Fibroblast of lung (primary cell): ENCODE results near the gene HEG1.

Experiments used
- CTCF ChIP-seq, 2 donors: IDR thresholded peaks in 1 of 2; conservative IDR thresholded peaks in 1 of 2; 1 replicate in 1 of 2; 2 replicates in 1 of 2; pipeline ENCODE4 v1.5.1; 2011 to 2012; ENCODE audit warnings: low read length in 2 of 2, control low read depth in 1 of 2, inconsistent platforms in 1 of 2, low read depth in 1 of 2, mild to moderate bottlenecking in 1 of 2
- EZH2 ChIP-seq: IDR thresholded peaks from 2 replicates; pipeline ENCODE4 v1.5.1; 2012; ENCODE audit warnings: low read length, control low read depth, mild to moderate bottlenecking; ENCODE audit errors: missing control alignments

- TF ChIP-seq CTCF (conservative IDR thresholded peaks at IDR 0.05 in 1 of 2, IDR thresholded peaks at IDR 0.05 in 1 of 2; ENCODE audit: low read depth in 1 of 2, low read length in 2 of 2) (no peak), EZH2 (no peak)
These were observed 1.7 kb downstream of the HEG1 start for GRCh38 chr3:125054062-125054448.
